Stimulated activated naive CD8-positive, alpha-beta T cell treated with anti-CD3 and anti-CD28 coated beads, Interleukin-15, Interleukin-2, amounts not matched to agents 100 U/mL and 50 U/mL, for 24 hours (primary cell): ENCODE results near the gene C3orf49.

ENCODE experiments used
- ATAC-seq: fragments of 150-1000 bp; cut with Tn5 transposase; one replicate; pipeline ENCODE4 v1.10.0; 2021
- DNase-seq: peaks from one replicate; pipeline ENCODE4 v3.0.0; 2021

C3orf49 gene

DNA sequence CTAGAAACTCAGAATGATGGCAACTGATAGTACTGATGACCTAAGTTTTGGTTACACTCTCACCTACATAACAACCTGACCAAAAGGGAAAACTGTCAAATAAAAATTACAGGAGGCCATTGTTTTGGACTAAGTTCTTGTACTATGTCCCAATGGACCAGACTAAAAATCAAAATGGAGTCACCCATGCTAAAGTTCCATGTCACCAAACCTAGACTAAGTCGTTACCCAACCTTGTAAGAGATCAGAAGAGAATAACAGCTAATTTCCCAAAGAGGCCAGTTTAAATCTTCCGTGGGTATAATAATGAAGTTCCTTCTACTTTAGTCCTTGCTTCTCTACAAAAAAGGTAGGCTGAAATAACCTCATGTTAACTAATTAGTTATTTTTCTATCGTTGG, 32.2 kb downstream of the C3orf49 start:
- no peak for DNase-seq
- ATAC-seq: no peak

DNA sequence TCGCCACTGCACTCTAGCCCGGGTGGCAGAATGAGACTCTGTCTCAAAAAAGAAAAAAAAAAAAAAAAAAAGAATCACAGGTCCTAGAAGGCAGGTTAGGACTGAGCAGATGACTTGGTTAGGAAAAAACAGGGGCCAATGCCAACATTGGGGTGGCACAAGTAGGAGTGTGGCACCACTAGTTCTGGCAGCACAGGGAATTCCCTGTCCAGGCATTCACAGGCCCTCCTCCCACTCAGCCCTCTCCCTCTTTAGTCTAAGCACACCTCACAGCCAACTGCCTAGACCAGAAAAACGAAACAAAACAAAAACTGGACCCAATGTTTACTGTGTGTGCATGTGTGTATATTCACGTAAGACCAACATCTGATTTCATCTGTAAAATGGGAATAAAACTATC, 34.0 kb downstream of the C3orf49 start:
- ATAC-seq (no peak), DNase-seq (no peak)

DNA sequence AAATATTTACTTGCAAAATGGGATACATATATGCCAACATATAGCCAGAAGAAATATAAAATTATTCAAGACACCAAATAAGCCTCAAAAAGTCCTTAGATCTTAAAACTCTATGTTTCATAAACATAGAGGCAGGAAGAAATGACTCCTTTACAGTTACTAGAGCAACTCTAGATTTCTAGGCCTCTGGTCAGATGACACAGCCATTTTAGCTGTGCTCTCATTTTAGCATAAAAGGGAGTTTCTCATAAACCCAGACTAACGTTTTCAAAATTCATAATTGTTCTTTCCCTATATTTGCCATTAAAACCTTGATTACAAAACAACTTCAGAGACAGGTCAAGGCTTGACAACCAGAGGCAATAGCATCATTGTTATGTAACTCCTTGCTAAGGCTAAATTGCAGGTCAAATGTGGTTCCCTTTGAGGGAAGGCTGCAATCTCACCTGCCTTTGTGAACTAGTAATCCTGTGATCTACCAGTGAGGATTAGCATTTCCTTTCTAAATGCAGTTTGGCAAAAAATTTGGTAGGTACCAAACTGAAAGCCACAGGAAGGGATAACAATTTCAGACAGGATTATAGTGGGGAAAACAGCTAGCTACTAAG, 36.3 kb downstream of the C3orf49 start:
- DNase-seq (no peak), ATAC-seq (no peak)

DNA sequence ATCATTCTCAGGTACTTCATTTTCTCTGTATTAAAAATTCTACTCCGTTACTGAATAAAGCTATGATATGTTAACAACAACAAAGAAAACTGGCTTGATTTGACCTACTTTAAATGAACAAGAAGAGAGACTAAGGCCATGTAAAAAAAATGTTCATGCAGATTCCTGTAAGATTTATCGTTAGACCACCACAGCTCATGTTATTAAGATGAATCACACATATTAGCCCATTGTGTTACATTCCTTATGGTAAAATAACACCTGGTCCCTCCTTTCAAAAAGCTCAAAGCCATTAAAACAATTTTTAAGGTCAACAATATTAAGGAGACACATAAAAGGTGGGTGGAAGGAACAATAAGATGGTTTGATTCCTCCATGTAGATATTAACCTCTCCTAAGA, 38.2 kb downstream of the C3orf49 start:
- ATAC-seq (no peak), DNase-seq (no peak)

DNA sequence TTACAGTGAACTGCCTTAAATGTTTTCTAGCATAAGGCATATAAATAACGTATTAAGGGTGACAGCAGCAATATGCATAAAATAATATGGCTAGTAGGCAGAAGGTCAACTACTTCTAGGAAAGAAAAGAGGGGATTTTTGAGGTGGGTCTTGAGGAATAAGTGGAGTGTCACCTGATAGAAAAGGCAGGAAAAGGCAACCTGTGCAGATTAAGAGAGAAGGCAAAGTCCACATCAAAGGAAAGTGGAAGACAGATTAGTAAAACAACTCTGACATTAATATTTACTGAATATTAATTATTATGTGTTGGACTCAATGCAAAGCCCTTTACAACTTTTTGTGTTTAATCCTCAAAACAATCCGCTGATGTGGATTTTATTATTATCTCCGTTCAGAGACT, 41.7 kb downstream of the C3orf49 start:
- ATAC-seq: no peak

DNA sequence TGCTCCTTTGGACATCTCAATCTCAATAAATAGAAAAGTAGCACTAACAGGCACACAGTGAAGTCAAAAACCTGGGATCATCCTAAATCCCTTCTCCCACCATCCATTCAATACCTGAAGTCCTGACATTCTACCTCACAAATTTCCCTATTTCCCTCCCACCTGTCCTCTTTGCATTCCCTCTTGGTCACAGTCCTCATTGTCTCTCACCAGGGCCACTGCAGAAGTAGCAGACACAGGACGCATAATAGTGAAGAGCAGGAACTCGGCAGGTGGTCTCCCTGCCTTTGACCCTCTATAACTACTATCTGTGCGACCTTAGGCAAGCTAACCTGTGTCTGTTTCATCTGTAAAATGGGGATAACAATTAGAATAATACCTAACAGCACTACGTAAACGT, 42.2 kb downstream of the C3orf49 start:
- ATAC-seq (no peak), DNase-seq (no peak)

More for the DNA sequence above, 41.7 kb downstream of the C3orf49 start:
- DNase-seq: no peak

DNA sequence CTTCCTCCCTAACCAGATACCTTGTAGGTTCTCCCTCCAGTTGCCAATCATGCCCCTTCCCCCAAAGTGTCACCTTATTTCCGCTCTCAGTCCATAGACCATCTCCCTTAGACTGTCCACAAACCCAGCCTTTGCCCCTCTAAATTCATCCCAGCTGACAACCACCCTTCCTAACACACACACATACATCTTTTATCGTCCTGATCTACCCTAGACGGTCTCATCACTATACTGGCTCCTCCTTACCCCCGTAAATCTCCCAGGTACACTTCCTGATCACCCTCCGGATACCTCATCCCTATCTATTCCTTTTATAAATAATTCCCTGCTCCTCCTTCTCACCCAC, 43.7 kb downstream of the C3orf49 start:
- ATAC-seq (no peak), DNase-seq (no peak)

DNA sequence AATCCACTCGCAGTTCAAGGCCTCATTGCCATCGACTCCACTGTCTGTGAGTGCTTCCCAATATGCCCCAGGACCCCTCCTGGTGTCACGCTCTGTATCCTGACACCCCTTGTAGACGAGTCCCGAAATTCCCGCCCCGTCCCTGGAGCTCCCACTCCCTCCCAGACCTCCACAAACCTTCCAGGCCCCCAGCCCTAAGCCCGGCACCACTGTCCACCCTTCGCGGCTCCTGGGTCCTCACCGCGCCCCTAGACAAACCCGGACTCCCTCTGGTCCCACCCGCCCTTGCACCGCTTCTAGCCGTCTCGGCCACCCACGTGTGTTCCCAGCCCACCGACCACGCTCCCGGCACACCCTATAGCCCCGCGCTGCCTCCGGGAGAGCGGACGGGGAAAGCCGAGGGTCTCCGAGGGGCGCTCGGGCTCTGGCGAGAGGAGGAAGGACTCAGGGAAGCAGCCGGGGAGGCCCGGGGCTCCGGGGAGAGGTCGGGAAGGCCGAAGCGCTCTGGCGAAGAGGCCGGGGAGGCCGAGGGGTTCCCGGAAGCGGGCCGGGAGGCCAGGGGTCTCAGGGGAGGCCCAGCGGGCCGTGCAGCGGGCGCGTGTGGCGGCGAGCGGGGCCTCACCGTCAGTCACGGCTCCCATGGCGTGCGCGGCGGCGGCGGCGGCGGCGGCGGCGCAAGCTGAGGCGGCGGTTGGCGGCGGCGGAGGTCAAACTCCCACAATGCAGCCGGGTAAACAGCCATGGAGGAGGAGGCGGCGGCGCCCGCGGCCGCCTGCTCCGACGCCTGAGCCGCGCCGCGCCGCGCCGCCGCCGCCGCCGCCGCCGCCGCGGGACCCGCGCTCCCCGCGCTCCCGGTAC, 44.3 kb downstream of the C3orf49 start, which contains the start of the genes ATXN7 and THOC7:
Gene ATXN7 (plus strand): TSS at position 718 of the 858 bp plus-strand sequence. CDS start 48,732 bp downstream, outside the sequence.
Gene THOC7 (minus strand): TSS at position 656 of the 858 bp plus-strand sequence. CDS start 15 bp downstream, at position 641.
- ATAC-seq (peak; percentile 61), DNase-seq (peak; percentile 73)

DNA sequence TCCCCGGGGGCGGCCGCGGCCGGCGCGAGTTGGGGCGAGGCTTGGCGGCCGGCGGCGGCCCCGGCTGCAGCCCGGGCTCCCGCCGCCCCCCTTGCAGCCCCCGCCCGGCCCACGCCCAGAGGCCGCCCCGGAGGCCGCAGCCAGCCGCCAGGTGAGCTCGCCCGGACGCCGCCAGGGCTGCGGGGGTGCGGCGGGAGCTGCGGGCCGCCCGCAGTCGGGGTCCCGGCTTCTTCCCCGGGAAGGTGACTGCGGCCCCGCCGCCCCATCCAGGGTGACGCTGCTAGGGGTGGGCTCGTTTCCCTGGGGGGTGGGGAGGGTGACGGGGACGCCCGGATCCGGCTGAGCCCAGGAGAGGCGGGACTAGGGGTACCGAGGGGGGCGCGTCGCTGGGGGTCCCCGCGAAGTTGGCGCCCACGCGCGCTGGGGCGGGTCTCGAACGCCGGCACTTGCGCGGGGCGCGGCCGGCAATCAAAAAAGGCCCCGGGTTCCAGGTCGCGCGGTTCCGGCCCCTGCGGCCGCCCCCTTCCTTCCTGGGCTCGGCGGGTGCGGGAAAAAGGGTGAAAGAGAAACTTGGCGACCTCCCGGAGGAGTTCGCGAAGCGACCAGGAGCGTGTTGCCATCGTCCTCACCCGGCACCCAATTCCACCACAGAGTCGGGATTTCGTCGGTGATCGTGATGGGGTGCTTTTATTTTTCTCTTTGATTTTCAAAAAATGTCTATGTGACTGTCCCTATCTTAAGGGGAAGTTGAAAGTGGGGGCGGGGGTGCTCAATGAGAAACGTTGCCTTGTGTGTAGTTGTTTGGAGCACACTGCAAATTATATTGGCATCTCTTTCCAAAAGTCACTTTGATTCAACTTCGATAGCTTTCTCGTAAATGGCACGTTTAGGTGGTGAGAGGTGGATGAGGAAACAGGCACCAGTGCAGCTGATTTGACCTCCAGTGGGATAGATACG, 45.2 kb downstream of the C3orf49 start:
- peak; percentile 68 for DNase-seq
- peak; percentile 69 for ATAC-seq

DNA sequence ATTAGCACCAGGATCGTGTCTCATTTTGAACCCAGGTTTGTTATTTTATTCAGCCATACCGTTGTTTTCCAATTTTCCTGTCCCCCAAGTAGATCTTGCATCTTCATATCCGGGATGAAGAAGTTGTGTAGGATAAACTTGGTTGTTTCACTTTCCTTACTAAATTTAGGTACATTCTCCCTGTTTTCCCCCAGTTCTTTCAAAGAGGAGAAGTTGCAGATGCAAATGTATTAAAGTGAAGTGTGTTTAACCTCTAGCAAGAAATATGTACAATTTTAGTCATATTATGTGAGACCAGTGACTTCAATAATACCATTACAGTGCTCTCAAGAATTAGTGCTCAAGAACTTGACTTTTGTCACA, 45.8 kb downstream of the C3orf49 start:
- no peak for ATAC-seq
- DNase-seq: no peak

DNA sequence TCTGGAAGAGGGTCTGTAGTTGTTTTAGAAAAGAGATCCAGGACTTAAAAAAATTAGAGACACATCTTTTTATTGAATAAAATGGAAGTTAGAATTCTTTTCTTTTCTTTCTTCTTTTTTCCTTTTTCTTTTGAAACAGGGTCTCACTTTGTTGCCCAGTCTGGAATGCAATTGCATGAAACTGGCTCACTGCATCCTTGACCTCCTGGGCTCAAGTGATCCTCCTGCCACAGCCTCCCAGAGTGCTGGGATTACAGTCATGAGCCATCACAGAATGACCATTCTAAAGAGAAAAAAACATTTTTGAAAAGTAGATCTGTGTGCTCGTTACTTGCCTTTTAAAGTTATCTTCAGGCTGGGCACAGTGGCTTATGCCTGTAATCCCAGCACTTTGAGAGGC, 48.1 kb downstream of the C3orf49 start:
- ATAC-seq (no peak), DNase-seq (no peak)

DNA sequence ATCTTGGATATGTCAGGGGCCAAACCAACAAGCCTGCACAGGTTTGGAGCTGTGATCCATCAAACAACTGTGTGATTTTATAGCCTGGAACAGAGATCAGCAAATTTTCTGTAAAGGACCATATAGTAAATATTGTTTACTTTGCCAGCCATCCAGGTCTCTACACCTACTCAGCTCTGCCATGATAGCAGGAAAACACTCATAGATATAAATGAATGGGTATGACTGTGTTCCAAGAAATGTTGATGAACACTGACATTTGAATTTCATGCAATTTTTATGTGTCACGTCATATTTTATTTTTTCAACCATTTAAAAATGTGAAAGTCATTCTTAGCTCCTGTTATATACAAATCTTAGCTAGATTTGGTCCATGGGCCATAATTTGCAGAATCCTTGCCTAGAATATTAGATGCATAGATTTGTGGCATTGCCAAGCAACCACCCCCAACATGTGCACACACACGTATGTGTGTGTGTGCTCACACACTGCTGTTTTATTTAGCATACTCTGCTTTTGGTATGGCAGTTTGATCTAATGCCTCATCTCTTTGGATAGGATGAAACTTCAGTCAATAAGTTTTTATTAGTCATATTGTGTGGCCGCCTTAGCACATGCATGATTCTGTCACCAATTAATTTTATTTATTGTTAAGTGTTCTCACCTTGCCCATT, 51.0 kb downstream of the C3orf49 start:
- no peak for DNase-seq
- ATAC-seq: no peak

DNA sequence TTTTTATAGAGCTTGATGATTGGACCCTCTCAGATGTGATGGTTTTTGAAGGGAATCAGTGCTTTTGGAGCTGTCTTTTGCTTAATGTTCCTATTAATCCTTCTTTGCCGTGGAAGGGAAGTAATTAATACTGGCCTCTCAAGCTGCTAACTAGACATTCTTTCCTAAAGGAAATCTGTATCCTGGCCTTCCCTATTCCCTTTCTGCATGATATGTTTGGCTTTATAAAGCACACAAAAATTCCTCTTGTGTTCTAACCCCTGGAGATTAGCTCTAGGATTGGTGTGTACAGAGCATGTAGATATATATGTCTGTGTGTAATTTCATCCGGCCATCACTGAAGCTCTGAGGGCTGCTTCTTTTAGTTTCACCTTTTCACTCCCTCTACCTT, 51.5 kb downstream of the C3orf49 start:
- ATAC-seq (no peak), DNase-seq (no peak)

DNA sequence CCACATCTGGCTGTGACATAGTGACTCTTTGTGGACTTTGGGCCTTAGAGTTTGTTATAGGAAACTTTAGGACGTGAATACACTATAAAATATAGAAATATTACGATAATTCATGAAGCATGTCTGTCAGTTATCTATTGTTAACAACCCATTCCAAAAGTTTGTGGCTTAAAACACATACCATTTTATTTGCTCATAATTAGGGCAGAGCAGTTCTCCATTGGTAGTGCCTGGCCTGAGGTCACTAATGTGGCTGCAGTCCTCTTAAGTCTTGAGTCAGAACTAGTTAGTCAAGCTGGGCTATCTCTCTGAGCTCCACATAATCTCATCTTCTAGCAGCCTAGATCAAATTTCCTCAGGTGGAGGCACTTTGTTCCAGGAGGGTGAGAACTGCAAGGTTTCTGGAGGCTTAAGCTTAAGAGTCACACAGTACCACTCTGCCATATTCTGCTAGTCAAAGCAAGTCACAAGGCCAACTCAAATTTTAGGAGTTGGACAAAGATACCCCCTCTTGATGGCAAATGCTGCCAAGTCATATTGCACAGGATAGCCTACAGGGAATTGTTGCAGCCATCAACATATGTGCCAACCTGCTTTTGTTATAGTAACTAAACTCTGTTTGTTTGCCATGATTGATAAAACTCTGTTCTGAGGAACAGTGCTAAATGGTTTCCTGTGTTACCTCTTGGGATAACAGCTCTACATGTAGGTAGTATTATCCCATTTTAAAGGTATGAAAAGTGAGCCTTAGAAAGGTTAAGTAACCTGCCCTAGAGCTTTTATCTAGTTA, 53.2 kb downstream of the C3orf49 start:
- no peak for ATAC-seq
- DNase-seq: no peak

DNA sequence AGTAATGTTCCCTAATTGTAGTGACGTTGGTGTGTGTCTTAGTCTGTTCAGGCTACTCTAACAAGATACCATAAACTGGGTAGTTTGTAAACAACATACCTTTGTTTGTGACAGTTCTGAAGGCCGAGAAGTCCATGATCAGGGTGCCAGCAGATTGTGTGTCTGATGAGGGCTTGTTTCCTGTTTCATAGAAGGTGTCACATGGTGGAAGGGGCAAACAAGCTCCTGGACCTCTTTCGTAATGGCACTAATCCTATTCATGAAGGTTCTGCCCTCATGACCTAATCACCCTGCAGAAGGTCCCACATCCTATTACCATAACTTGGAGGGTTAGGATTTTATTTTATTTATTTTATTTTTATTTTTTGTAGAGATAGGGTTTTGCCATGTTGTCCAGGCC, 55.7 kb downstream of the C3orf49 start:
- ATAC-seq: no peak

DNA sequence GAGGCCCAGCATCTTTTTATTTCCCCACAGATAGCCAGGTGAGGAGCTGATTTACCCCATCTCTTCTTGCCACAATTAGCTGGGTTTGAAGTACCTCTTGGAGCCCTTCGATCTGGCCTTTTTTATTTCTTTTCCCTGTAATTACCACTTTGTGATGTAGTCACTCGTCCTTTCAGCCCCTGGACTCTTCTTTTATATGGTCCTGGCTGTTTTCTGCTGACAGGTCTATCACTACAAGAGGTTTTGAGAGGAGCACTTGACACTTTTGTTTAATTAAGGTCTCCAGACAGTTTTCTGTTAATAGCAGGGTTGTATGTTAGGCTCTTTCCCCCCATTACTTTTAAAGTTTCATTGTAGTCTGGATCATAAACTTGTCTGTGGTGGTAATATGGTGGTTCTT, 56.4 kb downstream of the C3orf49 start:
- ATAC-seq: no peak

More for the DNA sequence above, 55.7 kb downstream of the C3orf49 start:
- DNase-seq: no peak

DNA sequence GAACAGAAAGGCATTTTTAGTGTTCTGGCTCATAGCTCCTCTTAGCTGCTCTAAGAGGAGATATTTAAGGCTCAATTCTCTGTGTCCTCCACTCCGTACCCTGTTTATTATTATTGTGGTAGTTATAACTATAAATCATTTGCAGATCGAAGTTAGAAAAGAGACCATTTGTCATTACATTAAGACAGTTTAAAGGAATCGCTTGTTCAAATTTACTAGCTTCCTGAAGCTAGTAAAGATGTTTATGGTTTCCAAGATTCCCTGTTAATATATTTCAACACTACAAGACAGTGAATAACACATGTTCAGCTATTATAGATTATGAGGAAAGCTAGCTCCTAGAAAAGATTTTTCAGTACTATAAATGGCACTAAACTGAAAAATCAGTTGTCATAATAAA, 57.2 kb downstream of the C3orf49 start:
- DNase-seq: no peak
- no peak for ATAC-seq

More for the DNA sequence above, 56.4 kb downstream of the C3orf49 start:
- no peak for DNase-seq

DNA sequence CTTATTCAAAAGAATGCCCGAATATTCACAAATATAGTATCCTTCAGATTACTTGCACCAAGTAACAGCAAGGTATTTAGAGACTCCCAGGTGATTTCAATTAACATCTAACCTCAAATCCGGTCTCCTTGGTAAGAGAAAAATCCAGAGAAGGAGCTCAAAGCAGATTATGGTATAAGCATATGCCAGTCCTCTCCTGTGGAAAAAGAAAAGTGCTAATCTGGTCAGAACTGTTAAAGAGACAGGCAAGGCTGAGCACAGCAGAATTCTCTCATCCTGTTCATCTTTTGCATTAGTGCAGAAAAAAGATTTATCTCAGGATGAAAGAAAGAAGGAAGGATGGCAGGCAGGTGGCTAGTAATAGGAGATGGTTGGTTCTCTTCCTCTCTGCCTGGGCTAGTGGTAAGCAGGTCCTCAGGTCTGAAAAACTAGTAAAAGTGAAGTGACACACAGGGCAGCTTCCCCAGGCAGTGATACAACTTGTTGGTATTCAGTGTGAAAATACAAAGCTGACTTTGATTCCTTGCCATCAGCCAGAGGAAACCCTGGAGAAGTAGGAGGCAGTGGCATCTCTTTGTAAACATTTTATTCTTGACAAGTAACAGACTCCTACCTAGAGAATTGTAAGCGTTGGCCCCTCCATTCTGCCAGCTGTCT, 58.8 kb downstream of the C3orf49 start:
- no peak for DNase-seq
- ATAC-seq: no peak

DNA sequence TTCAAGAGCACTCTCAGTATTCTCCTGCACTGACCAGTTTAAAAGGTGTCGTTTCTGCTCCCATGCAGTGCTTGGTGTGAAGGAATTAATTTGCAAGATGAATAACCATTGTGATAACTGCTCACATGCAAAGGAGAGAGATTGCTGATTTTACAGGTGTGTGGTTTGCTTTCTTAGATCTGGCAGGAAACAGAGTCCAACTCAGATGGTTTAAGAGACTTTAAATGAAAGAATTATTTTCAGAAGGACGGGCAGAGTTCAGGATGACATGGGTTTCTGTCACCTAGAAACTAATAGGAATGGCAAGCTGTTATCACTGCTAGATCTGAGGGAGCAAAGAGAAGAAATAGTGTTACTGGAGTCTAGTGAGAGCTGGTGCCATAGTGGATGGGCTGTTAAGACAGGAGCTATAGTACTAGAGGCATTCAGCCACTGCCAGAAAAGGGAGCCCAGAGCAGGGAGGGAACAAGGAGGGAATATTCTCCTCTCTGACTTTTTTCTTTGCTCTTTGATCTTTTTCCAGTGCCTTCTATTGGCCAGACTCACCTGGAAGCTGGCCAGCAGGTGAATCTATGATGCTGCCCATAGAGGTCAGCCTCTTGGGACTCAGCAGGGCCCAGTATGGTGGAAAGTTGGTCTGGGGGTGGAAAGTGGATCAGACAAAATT, 59.4 kb downstream of the C3orf49 start:
- ATAC-seq: no peak
- no peak for DNase-seq

DNA sequence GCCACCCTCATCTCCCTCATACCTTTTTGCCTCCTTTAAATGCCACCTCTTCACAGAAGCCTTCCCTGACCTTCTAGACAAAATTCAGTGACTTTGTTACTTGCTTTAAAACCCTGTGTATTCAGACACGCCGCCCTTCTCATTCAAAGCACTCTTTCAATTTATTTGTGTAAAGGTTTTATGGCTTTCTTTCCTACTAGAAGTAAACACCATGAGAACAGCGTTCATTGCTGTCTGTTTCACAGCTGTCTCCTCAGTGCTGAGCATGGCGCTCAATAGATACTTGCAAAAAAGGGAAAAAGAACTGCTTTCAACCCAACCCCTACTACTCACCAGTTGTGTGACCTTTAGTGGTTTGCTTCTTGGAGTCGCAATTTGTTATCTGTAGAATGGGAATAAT, 61.6 kb downstream of the C3orf49 start:
- DNase-seq: no peak
- no peak for ATAC-seq
